Articular chondrocyte of knee joint (primary cell): Measurements from ENCODE around the gene FRG1. TPM values are rescaled to one million over a fixed set of nuclear protein-coding genes. Genes with fewer than 3 reads are reported as not detected.

Experiments used
- small RNA-seq: library from RNA; depleted of rRNA; stranded (forward); fragments of <200 nt; gene quantifications from one replicate; pipeline ENCODE3, GENCODE V24; 2012
- total RNA-seq: library from RNA; depleted of rRNA; stranded (reverse); fragments of >200 nt; gene quantifications from 2 replicates; pipeline ENCODE4 v1.2.3, GENCODE V29; 2012

Gene FRG1
- 42.6 and 51.6 TPM in 2 replicates for total RNA-seq

DNA sequence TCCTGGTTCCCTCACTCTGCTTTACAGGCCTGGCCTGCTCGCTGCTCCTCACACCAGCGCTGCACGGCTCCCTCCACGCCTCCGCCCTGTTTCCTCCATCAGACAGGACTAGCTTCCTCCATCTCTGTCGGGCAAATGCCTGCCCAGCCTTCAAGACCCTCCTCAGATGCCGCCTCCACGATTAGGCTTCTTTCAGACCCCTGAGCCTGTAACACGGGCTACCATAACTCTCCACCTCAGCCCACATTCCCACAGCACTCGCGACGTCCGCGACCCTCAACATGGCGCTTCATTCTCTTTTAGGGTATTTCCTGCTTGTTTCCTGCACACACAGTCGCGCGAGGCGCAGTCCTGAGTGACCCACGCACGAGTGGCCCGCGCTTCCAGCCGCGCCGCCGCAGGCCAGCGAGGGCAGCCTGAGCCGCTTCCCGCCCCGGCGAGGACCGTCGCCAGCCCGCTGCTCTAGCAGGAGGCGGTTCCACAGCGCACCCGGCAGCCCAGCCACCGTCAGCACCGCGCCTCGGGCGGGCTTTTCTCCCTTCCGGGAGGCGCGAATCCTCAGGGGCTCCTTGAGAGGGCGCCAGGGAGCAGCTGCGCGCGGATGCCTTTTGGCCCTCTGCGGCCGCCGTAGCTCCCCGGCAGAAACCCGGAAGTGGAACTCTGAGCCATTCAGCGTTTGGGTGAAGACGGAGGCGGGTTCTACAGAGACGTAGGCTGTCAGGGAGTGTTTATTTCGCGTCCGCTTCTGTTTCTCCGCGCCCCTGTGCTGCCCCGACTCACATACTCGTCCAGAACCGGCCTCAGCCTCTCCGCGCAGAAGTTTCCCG is at the start of gene FRG1:
Gene FRG1, plus strand, starts transcription at position 695 of the 827 bp plus-strand sequence. CDS start 138 bp downstream, outside the sequence.

Small RNA genes lying within 50 kb of the gene (small RNA-seq; reads per million reads assigned to genes)
- not detected for gene MLLT10P2

Other genes with a start within 250 kb of the FRG1 start
- gene FRG2, start 86.4 kb downstream of the FRG1 start, total RNA-seq, result not detected in 2 replicates
- gene DBET, start 123.6 kb downstream of the FRG1 start, total RNA-seq, result not detected in 2 replicates
- gene DUX4, start 232.9 kb downstream of the FRG1 start, total RNA-seq, result not detected in 2 replicates